Tibial nerve (tissue), 4 donors: ENCODE measurements around the gene CAMKMT.

ENCODE experiments used
- CTCF ChIP-seq, 5 experiments: fragments of 200-600 bp in 3 of 5; fragments of 450-650 bp in 2 of 5; sonication (generic) in 3 of 5; IDR thresholded peaks; one replicate each; pipeline ENCODE4 v1.5.1; 2016 to 2019; ENCODE audit warnings: antibody characterized with exemption in 5 of 5, mild to moderate bottlenecking in 3 of 5, moderate library complexity in 2 of 5
- EP300 ChIP-seq, 2 donors: sonication (generic); formaldehyde crosslinking; IDR thresholded peaks; one replicate each; pipeline ENCODE4 v1.6.1; 2017; ENCODE audit warnings: antibody characterized with exemption in 2 of 2, mild to moderate bottlenecking in 1 of 2
- POLR2A ChIP-seq, 2 donors: fragments of 450-650 bp; IDR thresholded peaks; one replicate each; pipeline ENCODE4 v1.6.1; 2017; ENCODE audit warnings: antibody characterized with exemption in 2 of 2, mild to moderate bottlenecking in 2 of 2, moderate library complexity in 2 of 2

GRCh38 chr2:44671916-44672315, 310.2 kb downstream of the CAMKMT start:
- TF ChIP-seq POLR2A (IDR thresholded peaks at IDR 0.05) (no peak), EP300 (IDR thresholded peaks at IDR 0.05) (no peak), CTCF (IDR thresholded peaks at IDR 0.05) (no peak)
